Activated B cell treated with CpG ODN at 0.5 μM for 24 hours (primary cell): ENCODE measurements around the gene E2F2. TPM values are rescaled to one million over a fixed set of nuclear protein-coding genes. Genes with fewer than 3 reads are reported as not detected.

Source experiments
- ATAC-seq: fragments of 200-7000 bp; cut with Tn5 transposase; one replicate; pipeline ENCODE4 v1.10.0; 2021; ENCODE audit warnings: low read depth, mild to moderate bottlenecking, moderate library complexity
- CTCF ChIA-PET: fragments of 350-600 bp; sonication (Branson Sonifier 250); formaldehyde crosslinking; loops from one replicate; lab custom pipeline; 2021; ENCODE audit warnings: antibody characterized with exemption; lab: Charles Lee
- POLR2A ChIA-PET: fragments of 350-600 bp; sonication (Branson Sonifier 250); formaldehyde crosslinking; loops from one replicate; lab custom pipeline; 2021; ENCODE audit warnings: antibody characterized with exemption; lab: Charles Lee
- DNase-seq: peaks from one replicate; pipeline ENCODE4 v3.0.0; 2022
- H3K27ac Mint-ChIP-seq: one replicate; pipeline ENCODE4 v1.8.0; 2020; ENCODE audit warnings: mixed read lengths
- H3K27me3 Mint-ChIP-seq: one replicate; pipeline ENCODE4 v1.8.0; 2021; ENCODE audit warnings: mixed read lengths
- H3K36me3 Mint-ChIP-seq: one replicate; pipeline ENCODE4 v1.8.0; 2021; ENCODE audit warnings: low read depth, mixed read lengths
- H3K4me1 Mint-ChIP-seq: one replicate; pipeline ENCODE4 v1.8.0; 2021; ENCODE audit warnings: mixed read lengths
- H3K4me3 Mint-ChIP-seq: one replicate; pipeline ENCODE4 v1.8.0; 2020; ENCODE audit warnings: mild to moderate bottlenecking, mixed read lengths
- H3K9me3 Mint-ChIP-seq: one replicate; pipeline ENCODE4 v1.8.0; 2020; ENCODE audit warnings: mixed read lengths
- CTCF ChIP-seq: fragments of 200-600 bp; IDR thresholded peaks from one replicate; pipeline ENCODE4 v1.8.0; 2022; ENCODE audit warnings: antibody characterized with exemption, mild to moderate bottlenecking
- intact Hi-C: fragments of 100-400 bp; cut with micrococcal nuclease; formaldehyde crosslinking; loops from one replicate; pipeline ENCODE4 v1.15.1; 2024
- total RNA-seq: library from RNA; stranded (reverse); gene quantifications from 2 replicates; pipeline ENCODE4 v1.2.3, GENCODE V29; 2022

Gene E2F2
- total RNA-seq, 1 donor from 2014 or later = 3.4 TPM

- no peak overlapping the region for H3K4me3 Mint-ChIP-seq
- no peaks in the 10 kb centered on the region for H3K4me1 Mint-ChIP-seq
- H3K9me3 Mint-ChIP-seq = no peaks in the 10 kb centered on the region
- intact Hi-C loops = no loop called here
- DNase-seq = no peak
- no peak overlapping the region for H3K27ac Mint-ChIP-seq
- ChIA-PET POLR2A (no interaction called here), CTCF (no interaction called here)
- no peaks in the 10 kb centered on the region for H3K36me3 Mint-ChIP-seq
- H3K27me3 Mint-ChIP-seq = peaks cover 6% of the 10 kb centered on the region
- ATAC-seq = no peak
- TF ChIP-seq CTCF = no peak
These were observed 57.8 kb downstream of the E2F2 start for GRCh38 chr1:23473037-23473800.

- POLR2A ChIA-PET = no interaction called here
These were observed 58.5 kb downstream of the E2F2 start for GRCh38 chr1:23472351-23473036.

DNA sequence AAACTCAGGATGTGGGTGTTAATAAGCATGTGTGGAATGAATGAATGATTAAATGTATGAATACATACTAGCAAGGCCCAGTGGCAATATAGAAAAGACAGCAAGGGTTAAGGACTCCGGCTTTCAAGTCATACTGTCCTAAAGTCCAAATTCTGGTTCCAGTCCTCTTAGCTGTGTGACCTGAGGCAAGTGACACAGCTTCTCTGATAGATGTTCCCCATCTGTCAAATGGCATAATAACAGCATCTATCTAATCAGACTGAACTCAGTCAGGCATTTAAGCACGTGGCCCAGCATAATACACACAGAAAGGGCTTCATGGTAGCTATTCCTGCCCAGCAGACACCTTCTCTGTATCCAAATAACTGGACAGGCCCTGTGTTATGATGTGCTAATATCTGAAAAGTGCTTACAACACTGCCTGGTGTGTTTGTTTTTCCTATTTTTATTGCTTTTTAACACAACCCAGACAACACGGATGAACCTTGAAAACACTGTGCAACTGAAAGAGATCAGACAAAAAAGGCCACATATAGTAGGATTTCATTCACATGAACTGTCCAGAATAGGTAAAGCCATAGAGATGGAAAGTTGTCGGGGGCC lies 59.5 kb downstream of the E2F2 start:
- Mint-ChIP-seq H3K27me3 (peaks cover 5% of the 10 kb centered on the region), H3K27ac (no peak overlapping the region), H3K9me3 (no peaks in the 10 kb centered on the region), H3K4me1 (no peaks in the 10 kb centered on the region), H3K36me3 (no peaks in the 10 kb centered on the region), H3K4me3 (no peak overlapping the region)
- ATAC-seq (no peak), DNase-seq (no peak)
- ChIA-PET POLR2A (no interaction called here), CTCF (no interaction called here)
- TF ChIP-seq CTCF = no peak
- intact Hi-C loops = no loop called here

More at GRCh38 chr1:23472351-23473036, 58.5 kb downstream of the E2F2 start:
- CTCF ChIA-PET = no interaction called here
- no peak for DNase-seq
- Mint-ChIP-seq H3K9me3 (no peaks in the 10 kb centered on the region), H3K36me3 (no peaks in the 10 kb centered on the region), H3K27me3 (peaks cover 6% of the 10 kb centered on the region), H3K27ac (no peak overlapping the region), H3K4me3 (no peak overlapping the region), H3K4me1 (no peaks in the 10 kb centered on the region)
- no peak for ATAC-seq
- TF ChIP-seq CTCF = no peak
- intact Hi-C loops = no loop called here

GRCh38 chr1:23470282-23471070 lies 60.6 kb downstream of the E2F2 start:
- no peak overlapping the region for H3K4me3 Mint-ChIP-seq
- no peak for ATAC-seq

More at GRCh38 chr1:23470282-23471070, 60.6 kb downstream of the E2F2 start:
- no peak for DNase-seq
- Mint-ChIP-seq H3K9me3 (no peaks in the 10 kb centered on the region), H3K4me1 (no peaks in the 10 kb centered on the region), H3K27me3 (peaks cover 2% of the 10 kb centered on the region), H3K27ac (no peak overlapping the region), H3K36me3 (no peaks in the 10 kb centered on the region)
- no peak for TF ChIP-seq CTCF
- POLR2A ChIA-PET = no interaction called here
- intact Hi-C loops = no loop called here
- CTCF ChIA-PET = interaction anchor here (1.3 kb wide), 1 partner anchor 27 kb away, joined by 3 read pairs; no protein-coding TSS in a partner anchor
